HepG2 (cell line): ENCODE data around the gene STARD10. TPM values are rescaled to one million over a fixed set of nuclear protein-coding genes. Genes with fewer than 3 reads are reported as not detected.
A peak's percentile ranks its signal among the peaks of the same experiment; 100 is the strongest.

Source experiments
- ATAC-seq: fragments of 200-7000 bp; cut with Tn5 transposase; 3 replicates; pipeline ENCODE4 v1.9.1; 2020; ENCODE audit warnings: mild to moderate bottlenecking, moderate library complexity
- BruUV-seq: library from RNA; stranded (reverse); fragments of 400-500 nt; replicated peaks from 2 replicates; lab custom pipeline; 2021; lab: Mats Ljungman, UMichigan
- CTCF ChIA-PET: fragments of 300-600 bp; formaldehyde crosslinking; extraction: SDS; loops from one replicate; lab custom pipeline; 2021; ENCODE audit warnings: low total read pairs, inconsistent platforms, low intra/inter-chr PET ratio; lab: Yijun Ruan, JAX
- POLR2A ChIA-PET: fragments of 350-600 bp; sonication (Branson Sonifier 250); formaldehyde crosslinking; loops from one replicate; lab custom pipeline; 2020; ENCODE audit warnings: antibody characterized with exemption, inconsistent platforms; lab: Yijun Ruan, JAX
- DNase-seq: peaks from one replicate; pipeline ENCODE4 v3.0.0-alpha.2; 2015; ENCODE audit warnings: low spot score
- FAIRE-seq: peaks from 3 replicates; lab custom pipeline; 2011; peaks lifted over from hg19 to GRCh38; lab: Jason Lieb, UNC
- H2AFZ ChIP-seq: one replicate; pipeline ENCODE4 v1.6.1; 2011; ENCODE audit warnings: low read length, inconsistent platforms
- H3K27ac ChIP-seq: fragments of 300-600 bp; 3 replicates; pipeline ENCODE4 v1.8.0; 2011; ENCODE audit warnings: mixed run types, mild to moderate bottlenecking, mixed read lengths, low read length, inconsistent platforms; ENCODE audit not compliant: insufficient read depth; ENCODE audit errors: extremely low read length
- H3K27me3 ChIP-seq, 2 experiments: fragments of 200-600 bp in 1 of 2; 2 replicates in 1 of 2; 3 replicates in 1 of 2; pipeline versions ENCODE4 v1.6.0 to v1.8.0; 2011; ENCODE audit warnings: low read length in 2 of 2, mild to moderate bottlenecking in 2 of 2, moderate library complexity in 2 of 2, inconsistent platforms in 1 of 2; ENCODE audit not compliant: insufficient read depth in 2 of 2, control insufficient read depth in 1 of 2
- H3K36me3 ChIP-seq, 2 experiments: fragments of 200-600 bp in 1 of 2; replicated peaks in 1 of 2; 2 replicates in 1 of 2; 3 replicates in 1 of 2; pipeline versions ENCODE4 v1.5.1 to v1.8.0; 2011; ENCODE audit warnings: low read length in 2 of 2, inconsistent platforms in 1 of 2; ENCODE audit not compliant: insufficient read depth in 2 of 2, control insufficient read depth in 1 of 2
- H3K4me1 ChIP-seq: 2 replicates; pipeline ENCODE4 v1.5.1; 2012; ENCODE audit warnings: low read length, inconsistent platforms; ENCODE audit not compliant: insufficient read depth
- H3K4me2 ChIP-seq: 2 replicates; pipeline ENCODE4 v1.6.0; 2011; ENCODE audit warnings: low read depth, low read length, inconsistent platforms
- H3K4me3 ChIP-seq, 3 experiments: fragments of 200-600 bp in 1 of 3; sonication (generic), shearing (Covaris generic) in 1 of 3; replicated peaks in 1 of 3; 2 replicates each; pipeline ENCODE4 v1.5.1; 2011 to 2016; ENCODE audit warnings: low read length in 3 of 3, inconsistent platforms in 2 of 3, low read depth in 2 of 3, mild to moderate bottlenecking in 2 of 3, control low read depth in 1 of 3, mixed read lengths in 1 of 3; ENCODE audit not compliant: insufficient read depth in 1 of 3
- H3K79me2 ChIP-seq: one replicate; pipeline ENCODE4 v1.6.1; 2011; ENCODE audit warnings: low read length, inconsistent platforms; ENCODE audit not compliant: insufficient read depth
- H3K9ac ChIP-seq: 2 replicates; pipeline ENCODE4 v1.6.0; 2011; ENCODE audit warnings: mild to moderate bottlenecking, low read depth, low read length, inconsistent platforms; ENCODE audit not compliant: insufficient read depth
- H3K9me3 ChIP-seq: 2 replicates; pipeline ENCODE4 v1.5.1; 2012; ENCODE audit warnings: mild to moderate bottlenecking, low read length
- H4K20me1 ChIP-seq: 2 replicates; pipeline ENCODE4 v1.6.0; 2011; ENCODE audit warnings: inconsistent platforms, mild to moderate bottlenecking, low read length, moderate library complexity; ENCODE audit not compliant: insufficient read depth
- AGO2 ChIP-seq: fragments of 200-400 bp; formaldehyde crosslinking; optimal IDR thresholded peaks from 2 replicates; pipeline ENCODE3; 2017; ENCODE audit warnings: mild to moderate bottlenecking, low read depth, low read length, moderate library complexity
- HNRNPL ChIP-seq: fragments of 200-400 bp; formaldehyde crosslinking; IDR thresholded peaks from 2 replicates; pipeline ENCODE4 v1.6.1; 2017; ENCODE audit warnings: mild to moderate bottlenecking, low read depth, low read length
- HOXA3 ChIP-seq: sonication (generic); formaldehyde crosslinking; IDR thresholded peaks from 2 replicates; pipeline ENCODE4 v1.5.0; 2020; ENCODE audit warnings: missing genetic modification reagents
- KLF15 ChIP-seq: sonication (generic); formaldehyde crosslinking; IDR thresholded peaks from 2 replicates; pipeline ENCODE4 v1.8.1; 2023; ENCODE audit warnings: borderline replicate concordance, mild to moderate bottlenecking, inconsistent platforms, missing genetic modification reagents, mixed read lengths
- MYC ChIP-seq: sonication (generic); formaldehyde crosslinking; IDR thresholded peaks from 2 replicates; pipeline ENCODE4 v1.9.0; 2021; ENCODE audit warnings: missing genetic modification reagents, borderline replicate concordance
- NFAT5 ChIP-seq: sonication (generic); formaldehyde crosslinking; IDR thresholded peaks from 2 replicates; pipeline ENCODE4 v1.4.0; 2020; ENCODE audit warnings: missing genetic modification reagents
- NFKB2 ChIP-seq: sonication (generic); formaldehyde crosslinking; IDR thresholded peaks from 2 replicates; pipeline ENCODE4 v1.4.0; 2020; ENCODE audit warnings: missing genetic modification reagents, borderline replicate concordance
- PHF8 ChIP-seq: sonication (generic); formaldehyde crosslinking; IDR thresholded peaks from 2 replicates; pipeline ENCODE4 v1.5.0; 2020; ENCODE audit warnings: missing genetic modification reagents
- POLR2G ChIP-seq: fragments of 200-400 bp; formaldehyde crosslinking; IDR thresholded peaks from 2 replicates; pipeline ENCODE4 v1.6.1; 2018; ENCODE audit warnings: mild to moderate bottlenecking, low read depth, low read length, moderate library complexity
- SMAD9 ChIP-seq: sonication (generic); formaldehyde crosslinking; IDR thresholded peaks from 2 replicates; pipeline ENCODE4 v1.5.1; 2020; ENCODE audit warnings: mild to moderate bottlenecking, missing genetic modification reagents
- ZFP37 ChIP-seq: sonication (generic); formaldehyde crosslinking; IDR thresholded peaks from 2 replicates; pipeline ENCODE4 v1.4.0; 2020; ENCODE audit warnings: missing genetic modification reagents, borderline replicate concordance
- ZKSCAN1 ChIP-seq: fragments of 150-350 bp; IDR thresholded peaks from 2 replicates; pipeline ENCODE4 v1.6.1; 2014; ENCODE audit warnings: low read length
- ZMAT3 ChIP-seq: sonication (generic); formaldehyde crosslinking; conservative IDR thresholded peaks from 2 replicates; pipeline ENCODE4 v1.7.0; 2021; ENCODE audit warnings: missing genetic modification reagents
- ZNF557 ChIP-seq: sonication (generic); formaldehyde crosslinking; IDR thresholded peaks from 2 replicates; pipeline ENCODE4 v1.4.0; 2020; ENCODE audit warnings: missing genetic modification reagents
- ZNF747 ChIP-seq: sonication (generic); formaldehyde crosslinking; IDR thresholded peaks from 2 replicates; pipeline ENCODE4 v1.8.1; 2023; ENCODE audit warnings: missing genetic modification reagents, mild to moderate bottlenecking, borderline replicate concordance
- ZNF770 ChIP-seq: sonication (generic); formaldehyde crosslinking; IDR thresholded peaks from 2 replicates; pipeline ENCODE4 v1.5.0; 2020; ENCODE audit warnings: mild to moderate bottlenecking, missing genetic modification reagents
- WGBS: methylation state at CpG from one replicate; pipeline ENCODE4 v1.1.6; 2017; ENCODE audit warnings: low lambda C conversion rate; 5-methylcytosine and 5-hydroxymethylcytosine counted together
- in situ Hi-C: cut with HindIII; loops from 2 replicates; pipeline ENCODE4 v1.10.0; 2017; ENCODE audit warnings: low pct_unique_long_range_greater_than_20kb; ENCODE audit not compliant: extremely low pct_ligation_motif_present
- intact Hi-C: fragments of 100-400 bp; cut with micrococcal nuclease; formaldehyde crosslinking; loops from one replicate; pipeline ENCODE4 v1.10.0; 2022; ENCODE audit not compliant: unreplicated experiment
- polyA plus RNA-seq, 8 experiments: library from polyadenylated mRNA; depleted of rRNA in 3 of 8; stranded (reverse) in 7 of 8; unstranded in 1 of 8; fragments of >200 nt; fragmentation: Illumina TruSeq in 4 of 8; extraction: Trizol in 4 of 8; gene quantifications; 2 replicates each; pipeline versions ENCODE4 v1.2.1 to v1.2.3, GENCODE V29; 2011 to 2016; ENCODE audit warnings: low read depth in 4 of 8, missing spikeins in 1 of 8, mixed read lengths in 1 of 8; ENCODE audit not compliant: insufficient read depth in 1 of 8
- total RNA-seq, 5 experiments: library from RNA; depleted of rRNA; stranded (reverse); fragments of >200 nt; fragmentation: Illumina TruSeq; extraction: Trizol; gene quantifications; 2 replicates each; pipeline ENCODE4 v1.2.3, GENCODE V29; 2016; ENCODE audit warnings: low read depth in 1 of 5

The STARD10 gene
- total and polyA plus RNA-seq, 2 of the 13 experiments (the other 11 are each of a cell fraction or from before 2014, with no cell fraction given), result 260 to 341 TPM

- CTCF ChIA-PET, result no interaction called here
- in situ Hi-C loops, result no loop called here
- peak overlapping the region; percentile 81 to 88 (median 87) for H3K4me3 ChIP-seq
- peak overlapping the region; percentile 70 for H3K27ac ChIP-seq
- H3K9me3 ChIP-seq, result no peaks in the 10 kb centered on the region
- no peaks in the 10 kb centered on the region; a peak in 1 of 5 replicates for H3K36me3 ChIP-seq
- H3K4me2 ChIP-seq, result peak overlapping the region; percentile 90
- no peaks in the 10 kb centered on the region; a peak in 1 of 5 replicates for H3K27me3 ChIP-seq
- BruUV-seq, result no TSS peak
- no peak overlapping the region for H2AFZ ChIP-seq
- intact Hi-C loops, result no loop called here
- peaks cover 90% of the 10 kb centered on the region for H3K4me1 ChIP-seq
- peak overlapping the region; percentile 71 for H3K9ac ChIP-seq
- no peak for DNase-seq
- peaks cover 7% of the 10 kb centered on the region; the same call in 1 of the 2 replicates for H4K20me1 ChIP-seq
- WGBS, result 0% methylated on average over 1 of the region's 17 CpGs
- no peak for FAIRE-seq
- no peak for ATAC-seq
- POLR2A ChIA-PET, result interaction anchor here (0.8 to 10.0 kb wide), 4 partner anchors 12 to 56 kb away, joined by 3 to 103 read pairs (median 19); partner anchors contain the start of gene STARD10
- H3K79me2 ChIP-seq, result peaks cover 28% of the 10 kb centered on the region
- TF ChIP-seq ZKSCAN1, result no peak
- TF ChIP-seq AGO2, result peak; percentile 81
- TF ChIP-seq ZNF770 (CRISPR knock-in tag), result 0 out of 2 replicates have a peak, but pooled peaks have one; percentile 28
- TF ChIP-seq HOXA3 (CRISPR knock-in tag), result 0 out of 2 replicates have a peak, but pooled peaks have one; percentile 37
- TF ChIP-seq PHF8 (CRISPR knock-in tag), result peak; percentile 30; the same call in 1 of the 2 replicates
- TF ChIP-seq KLF15 (CRISPR knock-in tag), result no peak
- 0 out of 2 replicates have a peak, but pooled peaks have one; percentile 27 for TF ChIP-seq HNRNPL
- TF ChIP-seq NFKB2 (CRISPR knock-in tag), result peak; percentile 61; the same call in 1 of the 2 replicates
- TF ChIP-seq ZNF557 (CRISPR knock-in tag), result no peak
- TF ChIP-seq MYC (CRISPR knock-in tag), result peak; percentile 16; the same call in 1 of the 2 replicates
- peak; percentile 44; the same call in 1 of the 2 replicates for TF ChIP-seq NFAT5
- 0 out of 2 replicates have a peak, but pooled peaks have one; percentile 31 for TF ChIP-seq ZNF747 (CRISPR knock-in tag)
- TF ChIP-seq ZMAT3, result no peak
- 0 out of 2 replicates have a peak, but pooled peaks have one; percentile 69 for TF ChIP-seq SMAD9 (CRISPR knock-in tag)
- TF ChIP-seq POLR2G, result peak; percentile 37; the same call in 1 of the 2 replicates
- no peak for TF ChIP-seq ZFP37 (CRISPR knock-in tag)
Measured at GRCh38 chr11:72781063-72781312, 12.9 kb downstream of the STARD10 start.
